GM12891 (cell line): ENCODE measurements around the gene ARAP2.

ENCODE experiments used
- DNase-seq: peaks from one replicate; pipeline ENCODE4 v3.0.0; 2011; ENCODE audit warnings: low spot score; ENCODE audit not compliant: insufficient read length
- FAIRE-seq: peaks from 2 replicates; lab custom pipeline; 2011; peaks lifted over from hg19 to GRCh38; lab: Jason Lieb, UNC
- PAX5 ChIP-seq: IDR thresholded peaks from 2 replicates; pipeline ENCODE4 v1.6.1; 2011; ENCODE audit warnings: low read length, moderate library complexity, mild to moderate bottlenecking; ENCODE audit not compliant: insufficient read depth, severe bottlenecking
- POLR2A ChIP-seq: IDR thresholded peaks from 2 replicates; pipeline ENCODE4 v1.6.1; 2011; ENCODE audit warnings: low read depth, low read length, control low read depth
- POLR2AphosphoS5 ChIP-seq: IDR thresholded peaks from 2 replicates; pipeline ENCODE4 v1.6.1; 2011; ENCODE audit warnings: low read depth, low read length, control low read depth
- POU2F2 ChIP-seq: IDR thresholded peaks from 2 replicates; pipeline ENCODE4 v1.6.1; 2011; ENCODE audit warnings: low read depth, mild to moderate bottlenecking, control low read depth, low read length, moderate library complexity
- SPI1 ChIP-seq: IDR thresholded peaks from 2 replicates; pipeline ENCODE4 v1.6.1; 2011; ENCODE audit warnings: low read depth, low read length, control low read depth
- TAF1 ChIP-seq: IDR thresholded peaks from 2 replicates; pipeline ENCODE4 v1.6.1; 2011; ENCODE audit warnings: low read depth, low read length, control low read depth

Gene ARAP2

GRCh38 chr4:36224972-36225903 lies 19.1 kb downstream of the ARAP2 start:
- TF ChIP-seq PAX5, result no peak
- no peak for TF ChIP-seq POU2F2
- TF ChIP-seq TAF1, result no peak
- TF ChIP-seq POLR2A, result no peak
- no peak for TF ChIP-seq POLR2AphosphoS5
- no peak for TF ChIP-seq SPI1
- DNase-seq (no peak), FAIRE-seq (no peak)

GRCh38 chr4:36222702-36223101 lies 21.6 kb downstream of the ARAP2 start:
- no peak for DNase-seq
- TF ChIP-seq SPI1, result no peak
- FAIRE-seq, result no peak

GRCh38 chr4:36220776-36221175 lies 23.5 kb downstream of the ARAP2 start:
- DNase-seq, result no peak
- TF ChIP-seq PAX5, result no peak
- no peak for FAIRE-seq

- TF ChIP-seq POU2F2 (no peak), SPI1 (peak; percentile 81)
- FAIRE-seq (peak; percentile 45), DNase-seq (no peak)
Observed at GRCh38 chr4:36218121-36218520, 26.2 kb downstream of the ARAP2 start.

- no peak for DNase-seq
- no peak for TF ChIP-seq POU2F2
- no peak for TF ChIP-seq TAF1
- no peak for TF ChIP-seq SPI1
- TF ChIP-seq PAX5, result no peak
- TF ChIP-seq POLR2AphosphoS5, result no peak
- TF ChIP-seq POLR2A, result no peak
- FAIRE-seq, result no peak
Observed at GRCh38 chr4:36215627-36216026, 28.7 kb downstream of the ARAP2 start.

GRCh38 chr4:36214735-36215485 lies 29.4 kb downstream of the ARAP2 start:
- TF ChIP-seq SPI1 (no peak), TAF1 (no peak), POLR2AphosphoS5 (no peak), PAX5 (no peak), POLR2A (no peak), POU2F2 (no peak)
- DNase-seq (no peak), FAIRE-seq (no peak)

- FAIRE-seq (peak; percentile 9), DNase-seq (no peak)
- no peak for TF ChIP-seq TAF1
- TF ChIP-seq POLR2AphosphoS5, result no peak
- TF ChIP-seq POLR2A, result no peak
- TF ChIP-seq PAX5, result no peak
- no peak for TF ChIP-seq SPI1
- no peak for TF ChIP-seq POU2F2
Observed at GRCh38 chr4:36213977-36214376, 30.3 kb downstream of the ARAP2 start.

GRCh38 chr4:36211084-36211483 lies 33.2 kb downstream of the ARAP2 start:
- FAIRE-seq (peak; percentile 71), DNase-seq (no peak)
- no peak for TF ChIP-seq POLR2A
- TF ChIP-seq PAX5, result no peak
- TF ChIP-seq TAF1, result no peak
- TF ChIP-seq POU2F2, result no peak
- TF ChIP-seq SPI1, result no peak
- no peak for TF ChIP-seq POLR2AphosphoS5

GRCh38 chr4:36209941-36210649 lies 34.2 kb downstream of the ARAP2 start:
- DNase-seq (no peak), FAIRE-seq (peak; percentile 77)
- TF ChIP-seq POU2F2 (no peak), POLR2A (no peak), SPI1 (no peak), TAF1 (no peak), POLR2AphosphoS5 (no peak), PAX5 (no peak)
